NCI-H69 (cell line): ENCODE data around the gene BDH1.

ENCODE experiments used
- DNase-seq: peaks from one replicate; lab custom pipeline; 2025; lab: John Stamatoyannopoulos, UW

The BDH1 gene

DNA sequence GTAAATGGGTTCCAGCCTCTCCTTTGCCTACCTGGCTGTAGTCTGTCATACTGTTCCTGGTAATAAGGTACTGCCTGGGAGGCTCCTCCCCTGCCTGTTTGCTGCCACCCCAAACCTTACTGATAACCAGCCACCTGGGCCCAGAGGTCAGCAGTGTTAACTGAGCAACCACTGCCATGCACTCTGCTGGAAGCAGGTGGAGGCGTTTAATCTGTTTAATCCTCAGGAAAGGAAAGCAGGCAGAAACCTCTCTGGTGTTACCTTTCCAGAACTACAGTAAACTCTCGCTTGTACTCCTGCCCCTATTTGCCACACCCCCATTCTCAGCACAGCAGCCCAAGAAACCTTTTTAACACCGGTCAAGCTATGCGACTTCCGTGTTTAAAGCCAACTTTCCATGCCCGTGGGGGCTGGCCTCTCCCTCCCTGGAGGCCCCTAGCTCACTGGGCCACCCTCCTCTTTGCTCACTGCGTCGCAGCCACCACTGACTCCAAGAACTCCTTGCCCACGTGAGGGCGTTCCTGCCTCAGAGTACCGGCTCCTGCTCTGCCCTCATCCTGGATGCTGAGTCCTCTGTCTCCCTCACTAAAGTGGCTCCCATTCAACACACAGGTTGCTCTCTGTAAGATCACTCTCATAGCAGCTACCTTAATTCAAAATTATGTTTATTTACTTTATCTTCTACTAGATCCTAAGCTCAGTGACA is 8.3 kb downstream of the BDH1 start:
- DNase-seq, result no peak

DNA sequence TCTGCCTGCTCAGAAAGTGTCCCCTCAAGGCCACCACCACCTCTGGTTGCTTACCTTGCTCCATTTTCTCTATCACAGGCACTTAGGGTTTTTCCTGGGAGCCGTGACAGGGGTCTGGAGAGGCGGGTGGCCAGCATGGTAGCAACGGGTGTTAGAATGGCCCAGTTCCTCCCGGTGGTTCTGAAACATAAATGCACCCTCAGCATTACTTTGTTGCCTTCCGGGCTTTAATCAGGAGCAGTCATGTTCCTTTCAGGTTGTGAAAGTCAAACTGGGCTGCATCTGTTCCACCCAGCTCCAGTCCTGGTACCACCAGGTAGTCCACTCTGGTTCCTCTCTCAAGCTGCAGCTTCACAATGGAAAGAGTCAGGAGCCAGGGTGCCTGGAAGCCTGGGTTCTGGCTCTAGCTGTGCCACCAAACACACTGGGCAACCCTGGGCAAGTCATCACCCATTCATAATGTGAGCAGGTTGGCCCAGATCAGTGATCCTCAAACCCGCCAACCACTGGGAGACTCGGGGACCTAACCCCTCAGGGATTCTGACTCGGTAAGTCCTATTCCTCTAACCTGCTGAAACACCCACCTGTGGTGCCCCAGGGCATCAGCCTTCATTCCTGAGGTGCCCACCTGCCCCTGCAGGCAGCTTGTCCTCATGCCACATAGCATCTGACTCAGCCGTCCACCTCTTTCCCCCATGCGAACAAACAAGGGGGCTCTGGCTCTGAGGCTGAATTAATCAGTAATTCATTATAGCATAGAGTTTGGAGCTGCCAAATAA is 9.3 kb downstream of the BDH1 start:
- DNase-seq, result no peak

DNA sequence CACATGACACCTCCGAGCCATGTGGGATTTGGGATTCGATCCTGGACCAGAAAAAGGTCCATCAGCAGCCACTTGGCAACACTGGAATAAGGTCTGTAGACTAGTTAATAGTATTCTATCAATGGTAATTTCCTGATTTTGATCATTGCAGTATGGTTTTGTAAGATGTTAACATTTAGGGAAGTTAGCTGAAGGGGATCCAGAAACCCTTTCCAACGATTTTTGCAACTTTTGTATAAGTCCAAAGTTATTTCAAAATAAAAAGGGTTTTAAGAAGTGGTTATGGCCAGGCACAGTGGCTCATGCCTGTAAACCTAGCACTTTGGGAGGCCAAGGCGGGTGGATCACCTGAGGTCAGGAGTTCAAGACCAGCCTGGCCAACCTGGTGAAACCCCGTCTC is 10.2 kb downstream of the BDH1 start:
- DNase-seq, result no peak

DNA sequence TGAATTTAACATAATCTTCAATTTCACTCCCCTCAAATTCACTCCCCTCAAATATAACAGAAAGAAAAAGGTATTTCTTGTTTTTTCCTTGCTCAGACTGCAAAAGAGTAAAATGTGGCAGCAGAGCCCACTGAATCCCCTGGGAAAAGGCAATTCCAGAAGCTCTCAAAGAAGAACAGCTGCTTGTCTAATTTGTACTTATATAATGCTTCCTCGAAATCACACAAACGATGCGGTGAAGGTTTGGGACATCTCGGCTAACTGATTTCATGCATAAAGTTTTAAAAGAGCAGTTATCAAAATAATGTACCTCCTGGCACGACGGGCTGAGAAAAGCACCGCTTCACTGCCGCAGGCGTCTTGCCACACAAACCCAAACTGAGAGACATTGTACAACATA is 10.7 kb downstream of the BDH1 start:
- no peak for DNase-seq

DNA sequence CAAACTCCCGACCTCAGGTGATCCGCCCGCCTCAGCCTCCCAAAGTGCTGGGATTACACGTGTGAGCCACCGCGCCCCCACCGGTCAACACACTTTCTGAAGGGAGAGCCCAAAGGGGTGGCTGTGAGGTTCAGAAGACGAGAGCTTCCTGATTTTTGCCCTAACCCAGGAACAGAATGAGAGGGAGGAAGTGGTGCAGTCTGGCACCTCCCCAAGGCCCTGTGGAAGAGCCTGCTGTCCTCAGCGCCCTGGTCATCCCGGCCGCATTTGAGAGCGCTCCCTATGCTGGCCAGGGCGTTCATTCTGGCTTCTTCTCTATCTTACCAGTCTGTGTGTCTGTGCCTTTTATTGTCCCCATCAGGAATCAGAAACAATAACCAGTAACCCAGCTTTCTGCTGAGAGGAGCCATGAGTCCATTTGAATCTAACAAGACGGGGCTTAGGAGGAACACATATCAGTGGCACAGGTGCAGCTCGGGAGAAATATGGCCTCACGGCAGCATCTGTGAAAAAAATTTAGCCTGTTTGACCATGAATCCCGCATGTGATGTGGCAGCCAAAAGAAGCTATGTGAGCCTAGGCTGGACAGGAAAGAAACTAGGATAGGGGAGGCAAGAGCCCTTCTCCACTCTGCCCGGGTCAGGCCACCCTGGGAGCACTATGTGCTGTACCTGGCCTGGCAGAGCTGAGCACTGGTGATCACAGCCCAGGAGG is 12.9 kb downstream of the BDH1 start:
- DNase-seq, result no peak

DNA sequence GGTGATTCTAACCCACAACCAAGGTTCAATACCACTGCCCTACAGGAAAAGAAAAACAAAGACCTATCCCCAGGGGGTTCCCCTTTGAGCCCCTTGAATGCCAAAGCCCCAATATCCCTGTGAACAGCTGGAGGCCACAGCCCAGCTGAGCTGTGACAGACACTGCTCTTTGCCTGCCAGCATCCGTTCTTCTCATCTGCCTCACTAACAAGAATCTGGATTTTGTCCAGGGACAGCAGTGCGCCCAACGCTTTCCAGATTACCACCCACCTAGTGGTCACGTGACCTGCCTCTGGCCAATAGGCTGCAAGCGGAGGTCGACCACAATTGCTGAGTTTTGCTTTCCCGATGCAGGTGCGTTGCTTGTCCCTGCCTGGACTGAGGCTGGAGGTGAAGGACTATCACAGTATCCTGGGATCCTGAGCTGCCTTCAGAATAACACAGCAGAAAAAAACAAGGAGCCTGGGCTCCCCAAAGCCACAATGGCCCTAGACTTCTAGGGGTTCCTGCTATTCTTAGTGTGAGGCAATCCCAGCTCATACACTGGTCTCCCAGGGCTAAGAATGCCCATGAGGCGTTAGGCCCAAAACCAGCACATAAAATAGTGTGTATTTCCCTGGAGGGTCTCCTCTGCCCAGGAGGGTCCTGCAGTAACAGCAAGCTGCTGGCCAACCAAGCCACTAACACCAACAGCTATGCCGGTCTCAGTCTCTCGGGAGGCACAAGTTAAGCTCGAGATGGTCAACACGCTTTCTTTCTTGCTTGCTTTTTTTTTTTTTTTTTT is 13.8 kb downstream of the BDH1 start:
- DNase-seq, result no peak

DNA sequence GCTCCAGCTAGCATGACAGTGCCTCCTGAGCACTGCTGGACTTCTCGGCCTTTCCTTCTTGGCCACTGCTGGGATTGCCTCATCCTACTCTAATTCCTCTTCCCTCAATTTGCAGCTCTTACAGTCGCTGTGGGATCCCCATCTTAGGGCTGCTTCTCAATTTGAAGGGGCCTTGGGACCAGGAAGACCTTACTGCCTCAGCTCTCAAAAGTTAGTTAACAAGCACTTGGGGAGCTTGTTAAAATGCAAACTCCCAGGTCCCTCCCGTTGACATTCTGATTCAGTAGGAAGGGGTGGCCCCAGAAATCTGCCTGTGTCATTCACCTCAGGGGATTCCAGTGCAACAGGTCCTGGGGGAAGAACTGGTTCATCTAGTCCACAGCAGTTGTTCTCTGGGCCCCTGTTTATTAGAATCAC is 14.8 kb downstream of the BDH1 start:
- no peak for DNase-seq

DNA sequence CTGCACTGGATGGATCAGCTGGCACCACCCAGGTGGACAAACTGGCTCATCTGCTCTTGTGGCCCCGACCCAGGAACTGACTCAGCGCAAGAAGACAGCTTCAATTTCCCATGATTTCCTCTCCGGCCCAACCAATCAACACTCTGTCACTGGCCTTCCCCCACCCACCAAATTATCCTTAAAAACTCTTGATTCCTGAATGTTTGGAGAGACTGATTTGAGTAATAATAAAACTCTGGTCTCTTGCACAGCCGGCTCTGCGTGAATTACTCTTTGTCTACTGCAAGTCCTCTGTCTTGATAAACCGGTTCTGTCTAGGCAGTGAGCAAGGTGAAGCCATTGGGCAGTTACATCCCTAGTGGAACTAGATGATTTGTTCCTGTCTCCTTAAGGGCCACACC is 16.1 kb downstream of the BDH1 start:
- DNase-seq, result no peak

DNA sequence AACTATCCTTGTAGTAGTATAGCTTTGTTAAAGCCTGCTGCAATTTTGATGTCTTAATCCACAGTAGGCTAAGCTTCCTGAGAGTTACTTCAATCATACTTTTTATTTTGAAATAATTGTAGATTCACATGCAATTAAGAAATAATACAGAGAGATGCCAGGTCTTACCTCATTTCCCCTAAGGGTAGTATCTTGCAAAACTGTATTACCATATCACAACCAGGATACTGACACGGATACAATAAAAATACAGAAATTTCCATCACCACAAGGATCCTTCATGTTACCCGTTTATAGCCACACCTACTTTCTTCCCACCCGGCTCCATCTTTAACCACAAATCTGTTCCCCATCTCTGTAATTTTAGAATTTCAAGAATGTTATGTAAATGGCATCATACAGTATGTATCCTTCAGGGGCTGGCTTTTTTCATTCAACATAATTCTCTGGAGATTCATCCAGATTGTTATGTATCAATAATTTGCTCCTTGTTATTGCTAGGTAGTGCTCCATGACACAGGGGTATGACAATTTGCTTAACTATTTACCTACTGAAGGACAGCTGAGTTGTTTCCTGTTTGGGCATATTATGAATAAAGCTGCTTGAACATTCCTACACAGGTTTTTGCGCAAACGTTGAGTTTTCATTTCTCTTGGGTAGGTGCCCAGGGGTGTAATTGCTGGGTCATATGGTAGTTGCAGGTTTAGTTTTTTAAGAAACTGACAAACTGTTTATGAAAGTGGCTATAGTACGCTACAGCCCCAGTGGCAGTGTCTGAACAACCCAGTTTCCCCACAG is 21.6 kb downstream of the BDH1 start:
- DNase-seq, result no peak

DNA sequence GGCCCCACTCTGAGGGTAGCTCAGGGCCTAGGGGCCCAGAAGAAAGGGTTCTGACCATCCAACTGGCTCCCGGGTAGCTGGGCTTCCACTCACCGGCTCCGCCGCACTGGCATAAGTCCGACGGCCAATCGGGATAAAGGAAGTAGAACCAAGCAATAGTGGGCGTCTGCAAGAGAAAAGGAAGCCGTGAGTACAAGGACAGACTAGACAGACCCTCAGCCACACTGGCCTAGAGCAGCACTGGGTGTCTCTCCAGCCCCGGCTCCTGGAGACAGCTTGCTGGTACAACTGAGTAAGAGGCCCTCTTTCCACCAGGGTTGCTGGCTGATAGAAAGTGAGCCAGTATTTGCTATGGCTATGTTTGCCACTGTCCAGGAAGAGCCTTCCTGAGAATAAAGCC is 22.4 kb downstream of the BDH1 start:
- no peak for DNase-seq

DNA sequence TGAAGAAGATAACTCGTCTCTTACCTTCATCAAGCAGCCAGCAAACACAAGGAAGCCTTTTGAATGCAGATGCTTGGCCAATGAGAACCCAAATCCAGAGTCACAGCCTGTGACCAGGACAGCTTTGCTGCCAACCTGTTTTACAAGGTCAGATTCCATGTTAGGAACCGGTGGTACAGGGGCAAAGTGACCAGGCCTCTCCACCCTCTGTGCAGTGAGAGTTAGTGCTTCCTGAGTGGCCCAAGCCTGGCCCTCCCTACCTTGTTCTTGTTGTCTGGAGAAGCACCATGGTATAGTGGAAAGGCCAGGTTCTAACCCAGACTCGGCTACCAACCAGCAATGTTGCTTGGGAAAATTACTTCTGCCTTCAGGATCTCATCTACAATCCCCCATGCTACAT is 23.4 kb downstream of the BDH1 start:
- no peak for DNase-seq

DNA sequence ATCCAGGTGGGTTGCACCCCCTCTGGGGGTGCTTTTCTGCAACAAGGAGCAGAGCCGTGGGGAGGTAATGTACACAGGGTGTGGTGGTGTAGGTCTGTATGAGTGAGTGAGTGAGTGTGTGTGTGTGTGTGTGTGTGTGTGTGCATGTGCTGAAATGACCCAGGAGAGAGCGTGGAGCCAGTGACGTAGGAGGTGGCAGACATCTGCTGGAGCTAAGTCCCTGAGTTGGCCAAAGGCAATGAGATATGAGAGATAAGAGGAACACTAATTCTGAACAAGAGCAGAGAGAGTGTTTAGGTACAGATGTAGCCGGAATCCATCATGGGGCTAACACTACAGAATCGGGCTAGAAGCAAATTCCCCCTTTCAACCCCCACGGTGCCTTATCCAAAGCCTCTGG is 27.6 kb downstream of the BDH1 start:
- no peak for DNase-seq

DNA sequence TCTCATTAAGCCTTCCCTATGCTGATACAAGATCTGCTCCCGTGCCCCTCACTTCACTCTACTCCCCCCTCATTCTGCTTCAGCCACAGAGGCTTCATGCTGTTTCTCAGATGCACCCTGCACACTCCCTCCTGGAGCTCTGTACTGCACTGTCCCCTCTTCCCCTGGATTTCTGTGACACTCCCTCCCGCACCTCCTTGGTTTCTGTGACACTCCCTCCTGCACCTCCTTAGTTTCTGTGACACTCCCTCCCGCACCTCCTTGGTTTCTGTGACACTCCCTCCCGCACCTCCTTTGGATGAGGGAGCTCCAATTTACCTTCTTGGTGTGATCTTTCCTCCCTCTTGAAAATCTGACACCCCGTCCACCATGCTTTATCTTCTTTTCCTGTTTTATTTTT is 28.2 kb downstream of the BDH1 start:
- no peak for DNase-seq

DNA sequence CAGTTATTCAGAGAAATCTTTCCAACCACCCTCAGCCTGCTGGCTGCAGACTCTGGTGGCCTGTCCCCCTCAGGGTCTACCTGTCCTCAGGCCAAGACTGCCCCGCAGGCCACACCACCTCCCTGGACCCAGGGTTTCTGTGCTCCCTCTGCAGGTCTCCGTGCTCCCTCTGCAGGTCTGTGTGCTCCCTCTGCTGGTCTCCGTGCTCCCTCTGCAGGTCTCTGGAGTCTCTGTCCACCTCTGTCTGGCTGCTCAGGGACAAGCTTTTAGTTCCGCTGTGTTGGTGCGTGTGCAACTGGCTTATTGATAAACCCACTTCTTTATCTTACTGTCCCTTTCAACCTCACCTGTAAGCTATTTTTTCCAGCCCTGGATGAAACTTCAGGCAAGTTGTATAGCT is 30.1 kb downstream of the BDH1 start:
- peak; percentile 17 for DNase-seq

DNA sequence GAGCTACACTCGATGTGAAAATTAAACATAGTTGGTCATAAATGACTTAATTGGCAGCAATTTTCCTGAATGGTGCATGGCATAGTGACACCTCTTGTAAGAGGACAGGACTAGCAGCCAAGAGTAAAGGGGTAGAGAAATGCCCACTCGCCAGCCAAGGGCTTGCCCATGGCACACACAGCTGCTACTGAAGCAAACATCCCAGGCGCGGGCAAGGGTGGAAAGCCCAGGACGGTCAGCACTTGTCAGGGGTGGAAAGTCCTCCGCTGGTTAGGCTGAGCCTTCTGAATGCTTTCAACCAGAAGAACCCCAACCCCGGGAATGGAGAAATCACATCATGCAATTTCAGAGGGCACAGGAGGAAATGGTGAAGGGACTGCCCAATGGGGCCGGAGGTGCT is 31.6 kb downstream of the BDH1 start:
- no peak for DNase-seq

DNA sequence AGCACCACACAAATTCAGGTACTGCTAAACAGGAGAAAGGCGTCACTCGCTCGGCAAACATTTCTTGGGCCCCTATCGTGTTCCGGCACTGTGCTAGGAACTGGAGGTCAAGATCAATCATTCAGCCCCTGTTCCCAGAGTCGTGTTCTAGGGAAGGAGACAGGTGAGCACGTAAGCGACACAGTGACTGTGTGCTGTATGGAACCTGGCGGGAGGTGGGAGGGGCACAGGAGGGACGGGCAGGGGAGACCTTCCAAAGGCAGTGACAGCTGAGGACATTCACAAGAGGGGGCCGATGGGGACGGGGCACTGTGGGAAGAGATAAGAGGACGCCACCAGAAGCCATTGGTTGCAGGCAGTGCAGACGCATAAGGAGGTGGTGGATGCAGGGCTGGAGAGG is 32.2 kb downstream of the BDH1 start:
- DNase-seq, result no peak

DNA sequence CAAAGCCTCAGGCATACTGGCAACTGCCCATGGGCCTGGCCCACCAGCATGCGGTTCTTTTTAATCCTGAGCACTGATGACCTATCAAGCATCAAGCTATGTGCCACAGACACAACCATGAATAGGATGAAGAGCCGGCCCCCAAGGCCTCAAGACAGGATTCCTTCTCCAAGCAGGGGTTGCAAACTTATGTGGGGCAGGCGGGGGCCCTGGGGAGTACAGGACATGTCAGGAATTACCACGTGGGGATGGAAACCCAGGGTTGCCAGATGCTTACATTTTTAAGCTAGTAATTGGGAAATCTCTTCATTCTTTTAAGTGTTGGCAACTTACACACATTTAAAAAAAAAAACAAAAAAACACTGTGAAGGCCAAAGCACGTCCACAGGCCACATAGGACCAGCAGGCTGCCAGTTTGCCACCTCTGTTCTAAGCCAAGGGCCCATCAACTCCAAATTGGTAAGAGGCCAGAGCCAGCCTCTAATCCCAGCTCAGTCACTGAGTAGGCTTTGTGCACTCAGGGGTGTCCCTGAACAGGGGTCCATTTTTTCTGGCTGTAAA is 32.8 kb downstream of the BDH1 start:
- no peak for DNase-seq

DNA sequence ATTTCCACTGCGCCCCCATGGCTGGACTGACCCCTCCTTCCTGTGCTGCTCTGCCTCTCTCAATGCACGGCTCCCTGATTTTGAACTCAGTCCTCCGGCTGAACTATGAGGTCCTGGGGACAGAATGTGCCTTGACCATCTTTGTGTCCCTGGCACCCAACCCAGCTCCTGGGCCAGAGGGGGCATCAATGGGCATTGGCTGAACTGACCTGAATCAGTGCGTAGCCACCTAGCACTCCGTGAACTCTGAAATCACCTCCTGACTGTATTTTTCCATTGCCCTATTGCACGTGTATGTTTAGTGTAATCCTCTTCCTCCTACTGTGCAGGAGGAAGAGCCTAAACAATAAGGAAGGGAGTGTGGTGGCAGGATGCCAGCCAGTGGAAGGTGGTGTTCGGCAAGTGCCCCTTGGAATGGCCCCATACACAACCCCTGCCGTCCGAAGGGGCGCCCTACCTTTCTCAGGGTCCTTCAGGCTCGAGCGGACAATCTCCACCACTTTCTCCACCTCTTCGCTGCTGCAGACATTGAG is 33.5 kb downstream of the BDH1 start:
- DNase-seq, result peak; percentile 41

DNA sequence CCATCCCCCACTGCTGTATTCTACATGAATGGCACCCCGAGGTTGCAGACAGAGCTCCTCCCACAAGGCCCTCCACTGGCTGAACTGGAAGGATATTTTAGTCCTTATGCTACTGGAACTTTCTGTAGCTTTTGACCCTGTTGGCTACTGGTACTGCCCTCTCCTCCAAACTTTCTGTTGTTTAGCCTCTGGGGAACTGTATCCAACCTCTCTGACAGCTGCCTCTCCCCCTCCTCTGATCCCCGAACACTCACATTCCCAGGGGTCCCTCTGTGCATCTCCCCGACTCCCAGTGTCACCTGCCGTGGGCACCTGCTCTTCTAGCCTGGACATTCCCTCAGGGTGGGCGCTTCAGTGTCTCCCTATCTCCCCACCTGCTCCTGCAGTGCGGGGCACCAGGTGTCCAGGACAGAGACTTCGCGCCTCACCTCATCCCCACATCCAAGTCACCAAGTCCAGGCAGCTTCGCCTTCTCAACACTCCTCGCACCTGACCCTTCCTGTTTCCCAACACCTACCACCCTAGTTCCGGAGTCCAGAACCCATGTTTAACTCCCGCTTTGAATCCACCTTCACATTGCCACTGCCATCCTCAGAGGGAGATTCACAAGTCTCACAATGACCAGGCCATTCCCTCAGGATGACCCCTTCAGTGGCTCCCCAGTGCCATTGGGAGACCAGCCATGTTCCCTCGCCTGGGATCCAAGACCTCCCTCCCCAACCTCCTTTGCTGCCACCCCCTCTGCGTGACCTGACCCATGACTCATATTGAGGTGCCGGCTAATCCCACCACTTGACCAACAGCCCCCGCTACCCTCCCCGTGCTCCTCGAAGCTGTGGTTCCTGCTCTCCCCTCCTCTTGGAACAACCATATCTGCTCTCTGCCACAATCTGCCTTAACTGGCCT is 34.2 kb downstream of the BDH1 start:
- no peak for DNase-seq
